Spleen (tissue), 11 donors: ENCODE data around the gene DNAH9. TPM values are rescaled to one million over a fixed set of nuclear protein-coding genes. Genes with fewer than 3 reads are reported as not detected.

ENCODE experiments used
- DNase-seq: peaks from one replicate; pipeline ENCODE4 v3.0.0-alpha.2; 2020
- H3K27ac ChIP-seq, 8 donors: fragments of 200-600 bp; sonication (generic) in 7 of 8; 1 replicate in 4 of 8; 2 replicates in 4 of 8; pipeline versions ENCODE4 v1.5.0 to v1.8.0; 2016 to 2021; ENCODE audit warnings: inconsistent platforms in 4 of 8, mild to moderate bottlenecking in 4 of 8, moderate library complexity in 1 of 8
- H3K27me3 ChIP-seq, 7 donors: fragments of 200-600 bp; sonication (generic) in 6 of 7; replicated peaks in 1 of 7; 1 replicate in 4 of 7; 2 replicates in 3 of 7; pipeline versions ENCODE4 v1.5.0 to v1.8.0; 2016 to 2021; ENCODE audit warnings: inconsistent platforms in 3 of 7, mild to moderate bottlenecking in 1 of 7
- H3K36me3 ChIP-seq, 6 donors: fragments of 200-600 bp; sonication (generic) in 5 of 6; 1 replicate in 4 of 6; 2 replicates in 2 of 6; pipeline versions ENCODE4 v1.5.0 to v1.8.0; 2016 to 2021; ENCODE audit warnings: inconsistent platforms in 2 of 6
- H3K4me1 ChIP-seq, 6 donors: fragments of 200-600 bp; sonication (generic) in 5 of 6; 1 replicate in 3 of 6; 2 replicates in 3 of 6; pipeline versions ENCODE4 v1.5.0 to v1.8.0; 2016 to 2021; ENCODE audit warnings: inconsistent platforms in 3 of 6
- H3K4me3 ChIP-seq, 8 donors: fragments of 200-600 bp; sonication (generic) in 7 of 8; 1 replicate in 4 of 8; 2 replicates in 4 of 8; pipeline versions ENCODE4 v1.5.0 to v1.8.0; 2016 to 2021; ENCODE audit warnings: inconsistent platforms in 4 of 8, mild to moderate bottlenecking in 4 of 8, moderate library complexity in 2 of 8
- H3K9me3 ChIP-seq, 8 donors: fragments of 200-600 bp; sonication (generic) in 7 of 8; 1 replicate in 4 of 8; 2 replicates in 4 of 8; pipeline versions ENCODE4 v1.5.0 to v1.8.0; 2016 to 2021; ENCODE audit warnings: inconsistent platforms in 4 of 8
- CTCF ChIP-seq, 11 experiments: fragments of 200-600 bp in 7 of 11; fragments of 450-650 bp in 4 of 11; sonication (generic) in 4 of 11; IDR thresholded peaks in 8 of 11; conservative IDR thresholded peaks in 3 of 11; 1 replicate in 7 of 11; 2 replicates in 4 of 11; pipeline versions ENCODE4 v1.4.0 to v1.8.0; 2016 to 2021; ENCODE audit warnings: antibody characterized with exemption in 11 of 11, inconsistent platforms in 4 of 11, mild to moderate bottlenecking in 1 of 11
- POLR2A ChIP-seq, 3 donors: fragments of 450-650 bp; IDR thresholded peaks; one replicate each; pipeline ENCODE4 v1.5.1; 2017; ENCODE audit warnings: antibody characterized with exemption in 3 of 3, mild to moderate bottlenecking in 1 of 3
- POLR2AphosphoS5 ChIP-seq, 3 donors: sonication (generic); formaldehyde crosslinking; IDR thresholded peaks; one replicate each; pipeline ENCODE4 v1.5.1; 2017; ENCODE audit warnings: antibody characterized with exemption in 3 of 3
- WGBS, 5 donors: extraction: QIAGEN DNeasy Blood & Tissue Kit in 3 of 5; methylation state at CpG; one replicate each; pipeline versions ENCODE4 v1.1.5 to v1.1.7; 2013 to 2018; 5-methylcytosine and 5-hydroxymethylcytosine counted together
- intact Hi-C: fragments of 100-400 bp; cut with DNase I; formaldehyde crosslinking; loops from one replicate; pipeline ENCODE4 v1.15.0; 2023; ENCODE audit warnings: low total_unique reads
- polyA plus RNA-seq, 3 donors: library from polyadenylated mRNA; stranded (reverse); fragments of 200-250 nt; gene quantifications; one replicate each; pipeline ENCODE4 v1.2.1, GENCODE V29; 2013
- total RNA-seq, 7 donors: library from RNA; depleted of rRNA in 3 of 7; stranded (reverse); fragments of >200 nt in 3 of 7; fragmentation: NEBNext Ultra II Directional in 4 of 7; extraction: Animal tissue kit (Norgen Biotek cat#: 25700) in 4 of 7; gene quantifications; one replicate each; pipeline versions ENCODE4 v1.1.0 to v1.2.1, GENCODE V29; 2016 to 2021
- donor health status: healthy with polysubstance abuse.
- donor health status: DM: no; HTN: no; CAD: no; lungs with moderate emphysema.
- donor health status: DM: no; HTN: no; CAD: no.
- donor health status: Bipolar disorder and iron deficiency.
- donor health status: healthy.
- donor health status: DM: no; HTN: no; CAD: no.
- donor health status: DM: yes; HTN: yes; CAD: no.

The DNAH9 gene
- total and polyA plus RNA-seq, 10 donors: 0.06 to 0.92 (median 0.22) TPM; not detected in 2

GRCh38 chr17:11690681-11691080 is 92.4 kb downstream of the DNAH9 start:
- 77 to 91% (median 87%) methylated on average over 5 of the region's 5 CpGs for WGBS, 5 donors
- DNase-seq: no peak
- TF ChIP-seq POLR2AphosphoS5 (IDR thresholded peaks at IDR 0.05): no peak
- no peak for TF ChIP-seq CTCF (IDR thresholded peaks at IDR 0.05 in 8 of 11, conservative IDR thresholded peaks at IDR 0.05 in 3 of 11)
- TF ChIP-seq POLR2A (IDR thresholded peaks at IDR 0.05): no peak
- Histone ChIP-seq H3K36me3 (no peaks in the 10 kb centered on the region), H3K9me3 (no peaks in the 10 kb centered on the region), H3K4me1 (no peaks in the 10 kb centered on the region), H3K4me3 (no peak overlapping the region), H3K27me3 (no peaks in the 10 kb centered on the region), H3K27ac (no peak overlapping the region)
- intact Hi-C loops: no loop called here

- H3K27ac ChIP-seq: no peak overlapping the region
- intact Hi-C loops: no loop called here
- H3K36me3 ChIP-seq: no peaks in the 10 kb centered on the region
- DNase-seq: no peak
- H3K27me3 ChIP-seq: no peaks in the 10 kb centered on the region
- H3K9me3 ChIP-seq: peaks cover 0 to 5% (median 0%) of the 10 kb centered on the region in 8 donors
- H3K4me1 ChIP-seq: no peaks in the 10 kb centered on the region
- WGBS, 5 donors: 94 to 98% (median 94%) methylated on average over 9 of the region's 9 CpGs
- TF ChIP-seq CTCF (IDR thresholded peaks at IDR 0.05 in 8 of 11, conservative IDR thresholded peaks at IDR 0.05 in 3 of 11) (no peak), POLR2AphosphoS5 (IDR thresholded peaks at IDR 0.05) (no peak), POLR2A (IDR thresholded peaks at IDR 0.05) (no peak)
- H3K4me3 ChIP-seq: no peak overlapping the region
Measured at GRCh38 chr17:11692688-11693087, 94.4 kb downstream of the DNAH9 start.

- Histone ChIP-seq H3K9me3 (peaks cover 0 to 5% (median 0%) of the 10 kb centered on the region in 8 donors), H3K27ac (no peak overlapping the region), H3K36me3 (no peaks in the 10 kb centered on the region), H3K4me1 (no peaks in the 10 kb centered on the region), H3K4me3 (no peak overlapping the region), H3K27me3 (no peaks in the 10 kb centered on the region)
- no peak for DNase-seq
- WGBS, 5 donors: 91 to 96% (median 94%) methylated on average over 11 of the region's 11 CpGs
- TF ChIP-seq POLR2AphosphoS5 (IDR thresholded peaks at IDR 0.05): no peak
- no peak for TF ChIP-seq POLR2A (IDR thresholded peaks at IDR 0.05)
- no peak for TF ChIP-seq CTCF (IDR thresholded peaks at IDR 0.05 in 8 of 11, conservative IDR thresholded peaks at IDR 0.05 in 3 of 11)
- intact Hi-C loops: no loop called here
Measured at GRCh38 chr17:11693284-11693683, 95.0 kb downstream of the DNAH9 start.

GRCh38 chr17:11700668-11701067 is 102.4 kb downstream of the DNAH9 start:
- DNase-seq: no peak
- no peaks in the 10 kb centered on the region for H3K4me1 ChIP-seq
- WGBS, 5 donors: 91 to 98% (median 93%) methylated on average over 3 of the region's 3 CpGs

More at GRCh38 chr17:11700668-11701067, 102.4 kb downstream of the DNAH9 start:
- TF ChIP-seq CTCF (IDR thresholded peaks at IDR 0.05 in 8 of 11, conservative IDR thresholded peaks at IDR 0.05 in 3 of 11) (no peak), POLR2AphosphoS5 (IDR thresholded peaks at IDR 0.05) (no peak), POLR2A (IDR thresholded peaks at IDR 0.05) (no peak)
- H3K9me3 ChIP-seq: peaks cover 0 to 8% (median 0%) of the 10 kb centered on the region in 8 donors
- no peak overlapping the region for H3K4me3 ChIP-seq
- H3K27me3 ChIP-seq: no peaks in the 10 kb centered on the region
- no peaks in the 10 kb centered on the region for H3K36me3 ChIP-seq
- H3K27ac ChIP-seq: no peak overlapping the region
- intact Hi-C loops: no loop called here
